ENCODE results near the gene TPM3.

Gene TPM3

DNA sequence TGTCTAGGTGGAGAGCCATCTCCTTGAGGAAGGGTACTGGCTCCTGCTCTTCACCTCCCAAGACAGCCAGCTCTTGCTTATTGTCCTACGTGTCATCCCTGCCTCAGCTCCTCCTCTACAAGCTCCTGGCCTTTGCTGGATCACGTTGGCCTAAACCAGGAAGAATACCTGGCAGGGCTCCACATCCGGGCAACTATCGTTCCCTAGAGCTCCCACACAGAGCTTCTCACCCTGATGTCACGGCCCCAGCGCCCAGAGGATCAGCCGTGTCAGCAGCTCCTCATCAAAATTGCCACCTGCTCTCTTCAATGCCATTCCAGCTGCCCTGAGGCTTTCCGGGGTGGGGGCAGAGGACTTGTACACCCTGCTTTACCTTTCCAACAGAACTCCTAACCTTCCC lies 1.9 kb upstream of the TPM3 start:
- DNase-seq (ENCODE audit: low read depth in 1 of 2, low spot score in 1 of 2) = peak in 1 of 2 experiments; percentile 95
- in situ Hi-C loops (cut with HindIII; ENCODE audit: low pct_unique_long_range_greater_than_20kb, low sequenced_read_pairs) = no loop called here
- TF ChIP-seq JUND (IDR thresholded peaks at IDR 0.05; ENCODE audit: low read depth) = no peak

DNA sequence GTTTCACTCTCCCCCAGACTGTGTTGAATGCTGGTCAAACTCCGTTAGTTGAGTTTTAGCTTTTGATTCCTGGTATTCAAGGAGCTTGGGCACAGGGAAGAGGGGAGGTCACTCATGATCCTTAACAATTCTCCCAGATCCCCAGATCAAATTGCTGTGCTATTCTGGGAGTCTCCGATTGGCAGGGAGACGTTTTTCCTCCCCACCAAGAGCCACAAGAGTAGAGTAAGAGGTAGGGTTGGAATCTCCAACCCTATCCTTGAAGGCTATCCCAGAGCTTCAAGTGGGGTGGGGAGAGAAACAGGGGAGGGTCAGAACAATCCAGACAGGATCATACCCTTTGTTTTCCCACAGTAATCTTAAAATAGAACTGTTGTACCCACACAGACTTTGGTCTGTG lies 576 bp upstream of the TPM3 start:
- no peak for TF ChIP-seq JUND (IDR thresholded peaks at IDR 0.05; ENCODE audit: low read depth)
- in situ Hi-C loops (cut with HindIII; ENCODE audit: low pct_unique_long_range_greater_than_20kb, low sequenced_read_pairs) = no loop called here
- DNase-seq (ENCODE audit: low read depth in 1 of 2, low spot score in 1 of 2) = no peak

DNA sequence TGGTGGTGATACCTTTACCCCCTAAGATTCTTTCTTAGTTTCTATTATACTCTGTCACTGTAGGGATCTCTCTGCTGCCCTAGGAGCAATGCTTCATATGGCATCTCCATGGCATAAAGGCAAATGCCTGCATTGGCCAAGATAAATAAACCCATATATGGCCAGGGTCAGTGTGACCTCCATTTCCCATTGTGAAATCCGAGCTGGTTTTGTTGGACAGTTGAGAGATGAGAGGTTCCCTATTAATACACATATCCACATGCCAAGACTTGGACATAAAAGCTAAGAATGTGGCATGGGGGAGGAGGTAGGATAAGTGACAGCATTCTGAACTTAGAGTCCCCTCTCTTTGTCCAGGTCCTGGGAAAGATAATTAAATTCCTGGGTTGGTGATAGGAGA lies 1.4 kb downstream of the TPM3 start:
- DNase-seq (ENCODE audit: low read depth in 1 of 2, low spot score in 1 of 2) = peak in 1 of 2 experiments; percentile 99
- no peak; the same call in 1 of the 2 replicates for TF ChIP-seq JUND (IDR thresholded peaks at IDR 0.05; ENCODE audit: low read depth)
- in situ Hi-C loops (cut with HindIII; ENCODE audit: low pct_unique_long_range_greater_than_20kb, low sequenced_read_pairs) = no loop called here

DNA sequence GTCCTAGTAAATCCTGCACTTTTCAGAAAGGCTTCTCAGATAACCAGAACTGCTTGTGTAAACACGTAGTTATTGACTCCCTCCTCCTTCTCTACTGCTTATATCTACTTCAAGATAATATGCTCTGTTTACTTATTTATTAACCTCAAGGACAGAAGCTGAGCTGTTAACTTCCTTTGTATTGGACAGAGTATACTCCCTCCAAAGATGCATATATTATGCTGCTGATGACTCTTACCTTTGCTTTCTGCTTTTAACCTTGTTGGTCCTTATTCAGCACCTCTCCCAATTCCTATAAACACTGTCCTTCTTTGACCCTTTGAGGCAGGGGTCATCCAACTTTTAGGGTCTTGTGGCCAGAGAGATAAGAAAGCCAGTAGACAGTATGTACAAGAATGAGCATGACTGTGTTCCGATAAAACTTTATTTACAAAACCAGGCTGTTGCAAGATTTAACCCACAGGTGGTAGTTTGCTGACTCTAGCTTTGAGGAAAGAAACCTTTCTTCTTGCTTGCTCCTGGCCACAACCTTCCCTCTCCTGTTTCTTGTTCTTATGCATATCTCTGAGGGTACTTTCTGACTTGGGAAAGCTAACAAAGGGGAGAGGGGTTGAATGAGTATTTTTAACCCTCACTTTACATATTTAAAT lies 4.9 kb downstream of the TPM3 start:
- in situ Hi-C loops (cut with HindIII; ENCODE audit: low pct_unique_long_range_greater_than_20kb, low sequenced_read_pairs) = no loop called here
- no peak for TF ChIP-seq JUND (IDR thresholded peaks at IDR 0.05; ENCODE audit: low read depth)
- peak in 1 of 2 experiments; percentile 51 for DNase-seq (ENCODE audit: low read depth in 1 of 2, low spot score in 1 of 2)

DNA sequence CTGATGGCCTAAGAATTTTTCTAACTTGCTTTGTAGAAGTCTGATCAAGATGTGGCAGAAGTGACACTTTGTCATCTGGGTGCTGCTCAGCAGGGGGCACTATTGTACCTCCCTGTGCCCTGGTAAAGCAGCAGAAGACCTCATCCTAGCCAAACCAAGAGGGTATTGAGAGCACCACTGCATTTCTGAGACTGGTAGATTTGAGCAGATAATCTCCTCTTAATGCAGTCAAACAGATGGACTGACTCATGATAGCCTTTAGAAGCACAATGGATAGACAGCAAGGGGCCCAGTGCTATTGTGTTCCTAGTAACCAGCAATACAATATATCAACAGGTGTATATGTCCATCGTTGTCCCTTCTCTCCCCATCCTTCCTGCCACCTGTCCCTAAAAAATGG lies 5.7 kb downstream of the TPM3 start:
- TF ChIP-seq JUND (IDR thresholded peaks at IDR 0.05; ENCODE audit: low read depth) = no peak
- peak in 1 of 2 experiments; percentile 91 for DNase-seq (ENCODE audit: low read depth in 1 of 2, low spot score in 1 of 2)
- in situ Hi-C loops (cut with HindIII; ENCODE audit: low pct_unique_long_range_greater_than_20kb, low sequenced_read_pairs) = no loop called here

DNA sequence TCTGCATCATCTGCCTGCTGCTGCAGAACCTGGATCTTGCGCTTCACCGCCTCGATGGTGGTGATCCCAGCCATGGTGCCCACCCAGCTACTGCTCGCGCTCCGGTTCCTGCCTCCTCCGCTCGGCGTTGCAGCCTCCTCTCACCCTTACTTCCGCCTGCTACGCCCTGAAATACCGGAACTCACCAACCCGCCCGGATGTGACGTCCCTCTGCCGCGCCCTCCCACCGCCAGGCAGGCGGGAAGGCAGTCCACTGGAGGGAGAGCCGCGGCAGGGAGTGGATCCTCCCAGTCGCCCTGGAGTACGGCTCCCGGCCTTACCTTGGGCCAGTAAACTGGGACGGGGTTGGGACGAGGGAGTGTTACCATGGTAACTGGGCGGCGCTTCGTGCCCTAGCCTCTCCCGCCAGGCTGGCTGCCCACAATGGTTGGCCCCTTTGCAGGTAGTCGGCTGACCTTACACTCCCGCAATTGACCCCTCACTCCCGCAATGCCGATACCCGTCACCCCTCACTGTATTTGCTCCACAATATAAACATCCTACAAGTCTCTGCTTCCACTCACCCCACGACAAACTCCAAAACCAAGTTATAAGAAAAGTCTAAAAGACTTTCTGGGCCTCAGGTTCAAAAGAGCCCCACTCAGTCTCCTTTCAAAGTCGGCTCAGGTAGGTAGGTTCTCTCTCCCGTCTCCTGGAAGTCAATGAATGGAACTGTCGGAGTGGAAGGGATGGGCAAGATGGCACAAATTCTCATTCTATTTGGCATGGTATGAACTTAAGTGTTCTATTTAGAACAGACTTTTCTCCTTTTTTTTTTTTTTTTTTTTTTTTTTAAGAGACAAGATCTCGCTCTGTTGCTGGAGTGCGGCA lies 8.6 kb downstream of the TPM3 start:
- peak; percentile 95 to 99 for DNase-seq (ENCODE audit: low read depth in 1 of 2, low spot score in 1 of 2)
- no peak for TF ChIP-seq JUND (IDR thresholded peaks at IDR 0.05; ENCODE audit: low read depth)
- in situ Hi-C loops (cut with HindIII; ENCODE audit: low pct_unique_long_range_greater_than_20kb, low sequenced_read_pairs) = no loop called here

DNA sequence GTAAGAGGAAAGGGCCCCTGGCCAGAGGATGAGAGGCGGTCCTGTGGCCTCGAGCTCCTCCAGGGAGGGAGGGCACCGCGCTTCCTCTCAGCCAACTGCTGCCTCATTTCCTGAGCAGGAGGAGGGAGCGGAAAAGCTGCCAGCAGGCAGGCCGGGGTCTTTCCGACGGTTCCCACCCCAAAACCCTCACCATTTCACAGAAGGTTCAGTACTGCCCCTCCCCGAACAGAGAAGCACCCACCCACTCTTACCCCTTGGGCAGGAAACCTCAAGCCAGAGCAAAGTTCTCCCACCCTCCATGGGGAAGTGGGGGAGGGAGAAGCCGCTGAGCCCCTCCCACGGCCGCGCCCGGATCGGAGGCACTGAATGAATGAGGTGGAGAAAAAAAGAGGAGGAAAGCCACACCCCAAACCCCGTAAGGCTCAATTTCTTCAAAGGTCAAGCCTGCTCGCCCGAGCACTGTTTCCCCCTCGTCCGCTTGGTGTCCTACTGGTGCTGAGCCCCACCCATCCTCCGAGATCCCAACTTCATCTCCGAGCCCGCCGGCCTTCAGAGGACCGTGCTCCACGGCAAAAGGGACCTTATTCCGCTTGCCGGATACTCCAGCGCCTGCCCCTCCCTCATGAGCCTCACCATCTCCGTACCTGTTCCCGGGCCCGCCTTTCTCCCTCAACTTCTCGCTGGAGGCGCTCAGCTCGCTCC lies 9.4 kb downstream of the TPM3 start:
- in situ Hi-C loops (cut with HindIII; ENCODE audit: low pct_unique_long_range_greater_than_20kb, low sequenced_read_pairs) = no loop called here
- DNase-seq (ENCODE audit: low read depth in 1 of 2, low spot score in 1 of 2) = peak; percentile 49 to 80
- no peak for TF ChIP-seq JUND (IDR thresholded peaks at IDR 0.05; ENCODE audit: low read depth)

DNA sequence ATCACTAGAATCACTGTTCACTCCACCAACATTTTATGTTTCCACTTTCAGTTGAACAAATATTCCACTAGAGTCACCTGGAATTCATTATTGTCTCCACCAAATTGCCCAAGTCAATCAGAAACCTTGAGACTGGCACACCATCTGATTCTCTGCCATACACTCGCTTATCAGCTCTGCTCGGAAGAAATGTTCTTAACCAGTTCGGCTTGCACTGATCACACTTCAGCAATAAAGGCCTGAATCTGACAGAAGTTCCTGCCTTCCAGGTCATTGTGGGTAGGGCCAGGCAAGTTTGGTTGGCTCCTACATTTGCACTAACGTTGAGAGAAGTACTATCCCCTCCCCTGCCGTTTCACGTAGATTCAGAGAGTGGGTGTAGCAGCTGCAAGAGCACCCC lies 10.0 kb downstream of the TPM3 start:
- DNase-seq (ENCODE audit: low read depth in 1 of 2, low spot score in 1 of 2) = no peak

DNA sequence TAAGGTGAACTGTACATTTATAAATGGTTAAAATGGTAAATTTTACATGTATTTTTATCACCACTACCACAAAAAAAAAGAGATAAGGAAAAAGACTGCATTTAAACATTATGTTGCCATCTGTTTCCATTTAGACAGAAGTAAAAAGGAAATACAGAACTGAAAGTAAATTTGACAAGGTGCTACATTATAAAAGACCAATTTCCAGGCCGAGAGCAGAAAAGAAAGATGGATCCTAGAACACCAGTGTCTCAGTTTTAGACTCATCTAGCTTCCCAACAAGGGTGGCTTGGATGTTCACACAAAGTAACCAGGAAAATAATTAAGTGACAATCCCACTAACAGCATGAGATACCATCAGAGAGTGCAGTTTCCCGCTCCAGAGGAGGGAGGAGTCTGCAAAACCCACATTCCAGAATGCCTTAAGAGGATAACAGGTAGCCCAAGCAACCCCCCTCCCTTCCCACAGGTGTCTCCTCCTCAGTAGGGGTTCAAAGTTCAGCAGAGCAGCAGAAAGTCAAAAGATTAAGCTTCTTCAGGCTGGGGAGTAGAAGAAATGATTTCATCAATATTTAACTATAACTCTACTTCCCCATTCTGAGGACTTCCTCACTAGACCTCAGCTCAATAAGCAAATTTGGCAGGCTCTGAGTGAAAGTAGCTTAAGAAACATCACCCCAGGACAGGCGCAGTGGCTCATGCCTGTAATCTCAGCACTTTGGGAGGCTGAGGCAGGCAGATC lies 11.8 kb downstream of the TPM3 start:
- in situ Hi-C loops (cut with HindIII; ENCODE audit: low pct_unique_long_range_greater_than_20kb, low sequenced_read_pairs) = no loop called here
- TF ChIP-seq JUND (IDR thresholded peaks at IDR 0.05; ENCODE audit: low read depth) = no peak
- DNase-seq (ENCODE audit: low read depth in 1 of 2, low spot score in 1 of 2) = peak; percentile 41 to 86

More for the DNA sequence above, 10.0 kb downstream of the TPM3 start:
- TF ChIP-seq JUND (IDR thresholded peaks at IDR 0.05; ENCODE audit: low read depth) = no peak
- in situ Hi-C loops (cut with HindIII; ENCODE audit: low pct_unique_long_range_greater_than_20kb, low sequenced_read_pairs) = no loop called here

DNA sequence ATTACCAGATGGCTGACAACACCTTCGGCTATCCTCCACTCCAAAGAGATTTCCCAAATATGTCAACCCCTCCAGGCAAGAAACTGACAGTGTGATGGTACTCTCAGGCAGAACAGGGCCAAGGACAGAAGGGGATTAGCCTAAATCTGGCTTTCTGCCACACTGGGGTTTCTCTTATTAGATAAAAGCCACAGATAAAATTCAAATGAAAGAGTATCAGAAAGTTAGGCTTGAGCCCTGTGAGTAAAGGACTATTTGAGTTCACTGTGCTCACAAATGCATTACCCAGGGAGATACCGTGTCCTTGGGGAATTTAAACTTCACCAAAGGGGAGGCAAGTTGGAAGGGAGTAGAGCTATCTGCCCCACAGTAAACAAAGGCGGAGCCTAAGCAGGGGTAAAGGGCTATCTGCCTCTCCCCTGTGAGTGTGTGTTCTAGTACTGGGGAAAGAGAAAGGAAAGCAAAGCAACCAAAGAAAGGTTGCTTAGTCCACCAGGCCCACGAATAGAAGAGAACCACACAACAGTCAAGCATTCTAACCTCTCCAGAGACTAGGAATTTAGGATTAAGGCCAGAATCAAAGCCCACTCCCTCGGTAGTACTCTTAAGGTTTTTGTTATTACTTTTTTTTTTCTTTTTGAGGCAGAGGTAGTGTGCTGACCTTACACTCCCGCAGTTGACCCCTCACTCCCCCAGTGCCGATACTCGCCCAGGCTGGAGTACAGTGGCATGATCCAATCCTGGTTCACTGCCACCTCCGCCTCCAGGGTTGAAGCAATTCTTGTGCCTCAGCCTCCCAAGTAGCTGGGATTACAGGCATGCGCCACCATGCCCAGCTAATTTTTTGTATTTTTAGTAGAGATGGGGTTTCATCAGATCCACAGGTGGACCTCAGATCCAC lies 12.7 kb downstream of the TPM3 start:
- TF ChIP-seq JUND (IDR thresholded peaks at IDR 0.05; ENCODE audit: low read depth) = no peak
- in situ Hi-C loops (cut with HindIII; ENCODE audit: low pct_unique_long_range_greater_than_20kb, low sequenced_read_pairs) = no loop called here
- no peak for DNase-seq (ENCODE audit: low read depth in 1 of 2, low spot score in 1 of 2)

DNA sequence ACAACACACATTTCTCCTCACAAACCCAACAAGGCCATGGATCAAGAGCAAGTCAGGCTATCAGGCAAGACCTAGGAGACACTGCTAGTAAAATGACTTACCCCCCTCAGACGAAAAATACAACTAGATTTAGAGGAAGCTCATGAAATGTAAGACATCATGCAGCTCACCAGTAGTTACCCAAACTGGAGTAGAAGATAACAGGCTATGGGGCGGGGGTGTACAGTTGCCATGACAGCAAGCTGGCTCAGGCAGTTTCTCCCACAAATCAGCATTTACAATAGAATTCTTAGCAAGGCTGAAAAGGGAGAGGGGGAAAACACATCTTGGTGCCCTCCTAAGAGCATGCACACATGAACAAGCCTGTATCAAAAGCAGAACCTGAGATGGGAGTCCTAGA lies 13.9 kb downstream of the TPM3 start:
- TF ChIP-seq JUND (IDR thresholded peaks at IDR 0.05; ENCODE audit: low read depth) = no peak
- in situ Hi-C loops (cut with HindIII; ENCODE audit: low pct_unique_long_range_greater_than_20kb, low sequenced_read_pairs) = no loop called here
- no peak for DNase-seq (ENCODE audit: low read depth in 1 of 2, low spot score in 1 of 2)

All from T47D (cell line).